Thyroid gland (tissue), 4 donors: ENCODE results near the gene ALDH1B1. TPM values are rescaled to one million over a fixed set of nuclear protein-coding genes. Genes with fewer than 3 reads are reported as not detected.

Source experiments
- DNase-seq, 2 donors: peaks; one replicate each; pipeline ENCODE4 v3.0.0-alpha.2; 2019
- H3K27ac ChIP-seq, 3 donors: fragments of 200-600 bp; sonication (generic); 1 replicate in 2 of 3; 2 replicates in 1 of 3; pipeline ENCODE4 v1.5.1; 2016 to 2019; ENCODE audit warnings: mild to moderate bottlenecking in 1 of 3, moderate library complexity in 1 of 3
- H3K27me3 ChIP-seq: fragments of 200-600 bp; sonication (generic); one replicate; pipeline ENCODE4 v1.5.1; 2019
- H3K36me3 ChIP-seq, 2 donors: fragments of 200-600 bp; sonication (generic); one replicate each; pipeline ENCODE4 v1.5.1; 2016 to 2019
- H3K4me1 ChIP-seq, 2 donors: fragments of 200-600 bp; sonication (generic); one replicate each; pipeline ENCODE4 v1.5.1; 2017 to 2019
- H3K4me3 ChIP-seq, 3 donors: fragments of 200-600 bp; sonication (generic); replicated peaks in 1 of 3; 1 replicate in 2 of 3; 2 replicates in 1 of 3; pipeline ENCODE4 v1.5.1; 2016; ENCODE audit warnings: mild to moderate bottlenecking in 1 of 3
- H3K9me3 ChIP-seq: fragments of 200-600 bp; sonication (generic); one replicate; pipeline ENCODE4 v1.5.1; 2017
- POLR2A ChIP-seq, 2 donors: fragments of 450-650 bp; IDR thresholded peaks; one replicate each; pipeline ENCODE4 v1.6.1; 2017; ENCODE audit warnings: antibody characterized with exemption in 2 of 2, mild to moderate bottlenecking in 2 of 2, moderate library complexity in 1 of 2
- WGBS, 2 donors: methylation state at CpG; one replicate each; pipeline ENCODE4 v1.1.5; 2017; 5-methylcytosine and 5-hydroxymethylcytosine counted together
- intact Hi-C: fragments of 100-400 bp; cut with DNase I; formaldehyde crosslinking; loops from one replicate; pipeline ENCODE4 v1.15.1; 2023
- total RNA-seq, 4 donors: library from RNA; depleted of rRNA; stranded (reverse); fragments of >200 nt; gene quantifications; one replicate each; pipeline ENCODE4 v1.2.3, GENCODE V29; 2016
- TF ChIP-seq, protein P1 (sequence below), 6 experiments: fragments of 200-600 bp in 3 of 6; fragments of 450-650 bp in 3 of 6; sonication (generic) in 3 of 6; IDR thresholded peaks; one replicate each; pipeline ENCODE4 v1.5.1; 2016 to 2019; ENCODE audit warnings: antibody characterized with exemption in 6 of 6, mild to moderate bottlenecking in 2 of 6, inconsistent platforms in 1 of 6, moderate library complexity in 1 of 6

The ALDH1B1 gene
- total RNA-seq, 4 donors from 2014 or later = 11.3 to 33.9 (median 22.8) TPM

DNA sequence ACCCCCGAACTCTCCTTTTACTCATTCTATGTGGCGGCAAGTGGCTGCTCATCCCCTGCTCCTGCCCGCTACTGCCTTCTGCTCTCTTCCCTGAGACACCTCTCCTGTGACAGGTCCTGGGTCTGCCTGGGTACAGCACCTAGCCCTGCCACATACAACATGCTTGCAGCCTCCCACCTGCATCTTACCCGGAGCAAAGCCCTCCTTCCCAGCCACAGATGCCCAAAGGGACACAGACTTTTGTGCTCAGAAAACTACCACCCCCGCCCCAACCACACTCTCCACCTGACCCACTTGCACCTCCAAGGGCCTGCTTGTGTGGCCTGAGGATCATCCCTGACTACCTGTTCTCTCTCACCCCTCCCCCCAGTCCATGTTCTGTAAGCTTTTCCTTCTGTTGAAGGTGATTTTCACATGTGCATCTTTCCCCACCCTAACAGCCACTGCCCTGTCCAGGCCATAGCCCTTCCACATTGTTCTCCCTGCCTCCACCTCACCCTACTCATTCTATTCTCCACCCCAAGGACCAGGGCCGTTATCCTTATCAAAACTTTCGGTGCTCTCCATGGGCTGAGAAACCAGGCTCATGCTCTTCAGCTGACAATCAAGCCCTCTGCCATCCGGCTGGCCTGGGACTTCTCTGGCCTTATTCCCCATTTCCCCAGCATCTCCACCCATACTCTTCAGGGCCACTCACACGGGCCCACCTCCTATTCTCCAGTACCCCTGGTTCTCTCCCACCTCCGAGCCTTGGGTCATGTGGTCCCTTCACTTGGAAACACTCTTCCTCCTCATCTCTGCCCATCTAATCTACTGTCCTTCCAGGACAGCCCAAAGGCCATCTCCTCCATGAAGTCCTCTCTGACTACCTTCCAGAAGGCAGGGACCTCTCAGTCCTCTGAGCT is 46.4 kb upstream of the ALDH1B1 start:
- Histone ChIP-seq H3K27ac (no peak overlapping the region), H3K36me3 (no peaks in the 10 kb centered on the region), H3K4me3 (no peak overlapping the region), H3K27me3 (no peaks in the 10 kb centered on the region), H3K4me1 (no peaks in the 10 kb centered on the region), H3K9me3 (no peaks in the 10 kb centered on the region)
- WGBS, 2 donors = 85 to 91% methylated on average over 10 of the region's 10 CpGs
- TF ChIP-seq, protein P1, sequence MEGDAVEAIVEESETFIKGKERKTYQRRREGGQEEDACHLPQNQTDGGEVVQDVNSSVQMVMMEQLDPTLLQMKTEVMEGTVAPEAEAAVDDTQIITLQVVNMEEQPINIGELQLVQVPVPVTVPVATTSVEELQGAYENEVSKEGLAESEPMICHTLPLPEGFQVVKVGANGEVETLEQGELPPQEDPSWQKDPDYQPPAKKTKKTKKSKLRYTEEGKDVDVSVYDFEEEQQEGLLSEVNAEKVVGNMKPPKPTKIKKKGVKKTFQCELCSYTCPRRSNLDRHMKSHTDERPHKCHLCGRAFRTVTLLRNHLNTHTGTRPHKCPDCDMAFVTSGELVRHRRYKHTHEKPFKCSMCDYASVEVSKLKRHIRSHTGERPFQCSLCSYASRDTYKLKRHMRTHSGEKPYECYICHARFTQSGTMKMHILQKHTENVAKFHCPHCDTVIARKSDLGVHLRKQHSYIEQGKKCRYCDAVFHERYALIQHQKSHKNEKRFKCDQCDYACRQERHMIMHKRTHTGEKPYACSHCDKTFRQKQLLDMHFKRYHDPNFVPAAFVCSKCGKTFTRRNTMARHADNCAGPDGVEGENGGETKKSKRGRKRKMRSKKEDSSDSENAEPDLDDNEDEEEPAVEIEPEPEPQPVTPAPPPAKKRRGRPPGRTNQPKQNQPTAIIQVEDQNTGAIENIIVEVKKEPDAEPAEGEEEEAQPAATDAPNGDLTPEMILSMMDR (IDR thresholded peaks at IDR 0.05) = no peak
- TF ChIP-seq POLR2A (IDR thresholded peaks at IDR 0.05) = no peak
- no peak for DNase-seq
- intact Hi-C loops = no loop called here

DNA sequence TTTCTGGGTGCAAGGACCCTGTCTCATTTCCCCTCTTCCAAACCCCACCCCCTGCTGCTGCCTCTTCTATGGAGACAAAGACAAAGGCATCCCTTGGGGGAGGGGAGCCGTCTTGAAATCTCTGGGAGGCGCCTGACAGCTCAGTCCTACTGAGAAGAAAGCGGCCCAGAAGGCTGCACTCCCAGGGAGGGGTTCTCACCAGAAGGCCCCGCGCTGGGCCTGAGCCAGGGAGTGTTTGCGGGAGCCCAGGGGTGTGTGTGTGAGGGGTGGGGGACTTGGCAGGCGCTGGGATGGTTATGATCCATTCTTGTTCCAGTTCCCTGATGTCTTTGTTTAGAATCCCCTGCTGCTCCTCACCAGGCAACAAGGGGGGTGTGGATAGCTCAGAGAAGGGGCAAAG is 45.7 kb upstream of the ALDH1B1 start:
- TF ChIP-seq POLR2A (IDR thresholded peaks at IDR 0.05) = no peak
- TF ChIP-seq, protein P1 (IDR thresholded peaks at IDR 0.05) = no peak
- no peaks in the 10 kb centered on the region for H3K27me3 ChIP-seq
- H3K27ac ChIP-seq = no peak overlapping the region
- no peaks in the 10 kb centered on the region for H3K9me3 ChIP-seq
- WGBS, 2 donors = 52 to 62% methylated on average over 6 to 7 of the region's 7 CpGs
- H3K4me1 ChIP-seq = no peaks in the 10 kb centered on the region
- intact Hi-C loops = no loop called here
- no peak for DNase-seq
- H3K4me3 ChIP-seq = no peak overlapping the region
- H3K36me3 ChIP-seq = no peaks in the 10 kb centered on the region

- Histone ChIP-seq H3K27ac (no peak overlapping the region), H3K27me3 (no peaks in the 10 kb centered on the region), H3K4me1 (no peaks in the 10 kb centered on the region), H3K9me3 (no peaks in the 10 kb centered on the region), H3K36me3 (no peaks in the 10 kb centered on the region), H3K4me3 (no peak overlapping the region)
- 65 to 74% methylated on average over 2 of the region's 2 CpGs for WGBS, 2 donors
- no peak for DNase-seq
- intact Hi-C loops = no loop called here
- TF ChIP-seq, protein P1 (IDR thresholded peaks at IDR 0.05) = no peak
- TF ChIP-seq POLR2A (IDR thresholded peaks at IDR 0.05) = no peak
Measured at GRCh38 chr9:38347271-38347671, 45.2 kb upstream of the ALDH1B1 start.

DNA sequence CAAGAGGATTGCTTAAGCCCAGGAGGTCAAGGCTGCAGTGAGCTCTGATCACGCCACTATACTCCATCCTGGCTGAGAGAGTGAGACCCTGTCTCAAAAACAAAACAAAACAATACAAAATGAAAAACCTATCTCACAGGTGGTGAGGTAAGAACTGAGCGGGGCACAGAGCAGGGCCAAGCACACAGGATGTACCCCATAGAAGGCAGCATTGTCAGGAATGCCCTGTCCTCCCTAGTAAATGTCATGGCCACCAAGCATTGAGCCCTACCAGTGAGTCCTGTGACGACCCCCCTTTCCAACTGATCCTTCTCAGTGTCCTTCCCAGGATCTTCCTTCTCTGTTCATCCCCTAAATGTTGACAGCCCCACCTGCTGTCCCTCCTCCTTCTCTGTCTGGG is 44.6 kb upstream of the ALDH1B1 start:
- H3K36me3 ChIP-seq = no peaks in the 10 kb centered on the region
- DNase-seq = no peak
- H3K4me1 ChIP-seq = no peaks in the 10 kb centered on the region
- H3K4me3 ChIP-seq = no peak overlapping the region
- intact Hi-C loops = no loop called here
- no peak overlapping the region for H3K27ac ChIP-seq
- no peaks in the 10 kb centered on the region for H3K27me3 ChIP-seq
- H3K9me3 ChIP-seq = no peaks in the 10 kb centered on the region
- no peak for TF ChIP-seq POLR2A (IDR thresholded peaks at IDR 0.05)
- TF ChIP-seq, protein P1 (IDR thresholded peaks at IDR 0.05) = no peak
- 86 to 91% methylated on average over 3 of the region's 3 CpGs for WGBS, 2 donors

DNA sequence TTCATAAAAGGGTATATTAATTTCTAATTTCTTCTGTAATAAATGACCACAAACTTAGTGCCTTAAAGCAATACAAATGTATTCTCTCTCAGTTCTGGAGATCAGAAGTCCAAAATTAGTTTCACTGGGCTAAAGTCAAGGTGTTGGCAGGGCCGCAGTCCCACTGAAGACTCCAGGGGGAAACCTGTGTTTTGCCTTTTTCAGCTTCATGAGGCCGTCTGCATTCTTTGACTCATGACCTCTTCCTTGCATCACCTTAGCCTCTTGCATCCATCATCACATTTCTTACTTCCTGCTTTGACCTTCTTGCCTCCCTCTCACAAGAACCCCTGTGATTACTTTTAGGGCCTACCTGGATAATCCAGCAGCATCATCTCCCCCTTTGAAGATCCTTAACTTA is 42.0 kb upstream of the ALDH1B1 start:
- Histone ChIP-seq H3K9me3 (no peaks in the 10 kb centered on the region), H3K36me3 (no peaks in the 10 kb centered on the region), H3K27me3 (no peaks in the 10 kb centered on the region), H3K4me1 (no peaks in the 10 kb centered on the region), H3K27ac (no peak overlapping the region), H3K4me3 (no peak overlapping the region)
- DNase-seq = no peak
- intact Hi-C loops = loop anchor here (10.0 kb wide), 1 partner anchor 266 kb away; no protein-coding TSS in a partner anchor
- WGBS, 2 donors = 89 to 90% methylated on average over 2 of the region's 2 CpGs
- TF ChIP-seq, protein P1 (IDR thresholded peaks at IDR 0.05) = no peak
- TF ChIP-seq POLR2A (IDR thresholded peaks at IDR 0.05) = no peak
